Common myeloid progenitor, CD34-positive (primary cell): Measurements from ENCODE around the gene POMGNT2.

Experiments
- CTCF ChIA-PET: fragments of 350-600 bp; sonication (Branson Sonifier 250); formaldehyde crosslinking; loops from one replicate; lab custom pipeline; 2021; ENCODE audit warnings: antibody characterized with exemption; lab: Charles Lee
- POLR2A ChIA-PET: fragments of 350-600 bp; sonication (Branson Sonifier 250); formaldehyde crosslinking; loops from one replicate; lab custom pipeline; 2021; ENCODE audit warnings: antibody characterized with exemption; lab: Charles Lee
- DNase-seq, 3 donors: peaks; one replicate each; pipeline versions ENCODE4 v3.0.0 to v3.0.0-alpha.2; 2013
- H3K27ac ChIP-seq, 2 experiments: 1 replicate in 1 of 2; 2 replicates in 1 of 2; pipeline ENCODE4 v1.7.0; 2013; ENCODE audit warnings: inconsistent platforms in 2 of 2, low read length in 2 of 2, mild to moderate bottlenecking in 2 of 2, low read depth in 1 of 2, moderate library complexity in 1 of 2; ENCODE audit not compliant: severe bottlenecking in 2 of 2, insufficient read depth in 1 of 2, poor library complexity in 1 of 2
- H3K27me3 ChIP-seq, 5 experiments: replicated peaks in 2 of 5; 1 replicate in 3 of 5; 2 replicates in 2 of 5; pipeline versions ENCODE4 v1.6.1 to v1.7.0; 2013; ENCODE audit warnings: low read length in 4 of 5, mild to moderate bottlenecking in 2 of 5, moderate library complexity in 2 of 5, inconsistent platforms in 1 of 5; ENCODE audit not compliant: insufficient read depth in 5 of 5, control insufficient read depth in 4 of 5
- H3K36me3 ChIP-seq, 4 experiments: 1 replicate in 2 of 4; 2 replicates in 2 of 4; pipeline versions ENCODE4 v1.6.1 to v1.7.0; 2013; ENCODE audit warnings: low read length in 3 of 4, control low read depth in 1 of 4, mild to moderate bottlenecking in 1 of 4; ENCODE audit not compliant: control insufficient read depth in 4 of 4, insufficient read depth in 4 of 4
- H3K4me1 ChIP-seq, 4 experiments: 1 replicate in 3 of 4; 2 replicates in 1 of 4; pipeline versions ENCODE4 v1.6.1 to v1.7.1; 2013; ENCODE audit warnings: low read length in 3 of 4, mild to moderate bottlenecking in 3 of 4, control low read depth in 1 of 4, inconsistent platforms in 1 of 4, moderate library complexity in 1 of 4; ENCODE audit not compliant: control insufficient read depth in 4 of 4, insufficient read depth in 4 of 4; ENCODE audit errors: control extremely low read depth in 1 of 4
- H3K4me3 ChIP-seq, 7 experiments: 1 replicate in 4 of 7; 2 replicates in 3 of 7; pipeline versions ENCODE4 v1.5.1 to v1.7.0; 2013; ENCODE audit warnings: mild to moderate bottlenecking in 7 of 7, low read length in 6 of 7, moderate library complexity in 6 of 7, inconsistent platforms in 2 of 7, low read depth in 2 of 7, control low read depth in 1 of 7; ENCODE audit not compliant: insufficient read depth in 4 of 7, control insufficient read depth in 1 of 7; ENCODE audit errors: extremely low read depth in 1 of 7
- H3K9me3 ChIP-seq, 5 experiments: 1 replicate in 4 of 5; 2 replicates in 1 of 5; pipeline versions ENCODE4 v1.6.1 to v1.7.1; 2013; ENCODE audit warnings: low read length in 4 of 5, mild to moderate bottlenecking in 2 of 5, inconsistent platforms in 1 of 5, low read depth in 1 of 5, moderate library complexity in 1 of 5; ENCODE audit not compliant: control insufficient read depth in 4 of 5, insufficient read depth in 2 of 5; ENCODE audit errors: control extremely low read depth in 1 of 5
- WGBS: methylation state at CpG from one replicate; pipeline ENCODE4 v1.1.5; 2013; ENCODE audit not compliant: insufficient coverage; 5-methylcytosine and 5-hydroxymethylcytosine counted together

POMGNT2 gene

DNA sequence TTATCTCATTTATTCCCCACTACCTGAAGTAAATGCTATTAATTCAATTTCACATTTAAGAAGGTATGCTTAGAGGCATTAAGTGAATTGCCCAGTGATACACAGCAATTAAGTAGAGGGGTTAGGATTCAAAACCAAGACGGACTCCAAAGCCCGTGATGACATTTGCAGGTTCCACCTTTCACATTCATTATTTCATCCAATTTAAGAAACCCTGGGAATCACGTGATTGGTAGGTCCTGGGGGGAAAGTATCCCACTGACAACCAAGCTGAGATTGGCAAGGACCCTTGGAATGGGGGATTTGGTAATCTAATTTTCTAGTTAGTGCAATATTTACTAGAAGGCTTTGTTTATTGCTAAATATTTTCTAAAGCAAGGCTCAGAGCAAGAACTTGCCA lies 1.8 kb downstream of the POMGNT2 start:
- no peak for DNase-seq
- H3K4me3 ChIP-seq: no peak overlapping the region
- no peaks in the 10 kb centered on the region for H3K36me3 ChIP-seq
- no peaks in the 10 kb centered on the region for H3K9me3 ChIP-seq
- ChIA-PET CTCF (no interaction called here), POLR2A (no interaction called here)
- peaks cover 0 to 12% (median 10%) of the 10 kb centered on the region in 4 experiments for H3K4me1 ChIP-seq
- 100% methylated on average over 1 of the region's 3 CpGs for WGBS
- no peak overlapping the region for H3K27ac ChIP-seq
- H3K27me3 ChIP-seq: peaks cover 0 to 2% (median 0%) of the 10 kb centered on the region in 5 experiments

DNA sequence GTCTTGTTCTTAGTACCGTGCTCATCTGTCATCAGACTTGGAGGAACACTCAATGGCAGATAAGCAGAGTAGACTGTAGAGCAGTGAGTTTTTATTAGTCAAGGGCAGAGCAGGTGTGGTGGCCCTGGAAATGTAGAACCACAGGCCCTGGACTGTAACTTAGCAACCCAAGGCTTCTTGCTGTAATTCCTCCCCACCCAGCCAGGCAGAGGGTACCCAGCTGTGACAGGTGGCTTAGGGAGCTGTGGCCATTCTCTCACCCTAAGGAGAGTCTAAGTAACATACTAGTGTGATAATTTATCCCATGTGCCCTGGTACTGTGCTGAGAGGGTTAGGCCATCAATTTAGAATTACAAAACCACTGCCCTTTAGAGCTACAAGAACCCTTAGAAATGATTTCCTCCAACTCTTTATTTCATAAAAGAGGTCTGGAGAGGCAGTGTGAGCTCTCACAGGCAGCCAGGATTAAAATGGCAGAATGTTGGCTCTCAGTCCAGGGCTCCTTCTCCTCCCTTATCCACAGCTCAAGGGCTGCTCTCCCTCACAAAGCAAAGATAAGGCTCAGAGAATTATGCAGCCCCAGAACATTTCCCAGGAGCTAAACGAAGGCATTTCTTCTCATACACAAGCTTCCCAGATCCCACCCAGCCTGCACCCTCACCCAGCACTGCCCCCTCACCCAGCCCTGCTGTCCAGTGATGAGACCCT lies 3.0 kb downstream of the POMGNT2 start:
- H3K9me3 ChIP-seq: no peaks in the 10 kb centered on the region
- no peak for DNase-seq
- H3K27me3 ChIP-seq: peaks cover 0 to 2% (median 0%) of the 10 kb centered on the region in 5 experiments
- peaks cover 0 to 12% (median 10%) of the 10 kb centered on the region in 4 experiments for H3K4me1 ChIP-seq
- no peak overlapping the region for H3K27ac ChIP-seq
- ChIA-PET POLR2A (no interaction called here), CTCF (interaction anchor here (1.0 to 1.5 kb wide), 2 partner anchors 11 to 17 kb away, joined by 4 read pairs; no protein-coding TSS in a partner anchor)
- 100% methylated on average over 2 of the region's 2 CpGs for WGBS
- H3K36me3 ChIP-seq: no peaks in the 10 kb centered on the region
- no peak overlapping the region for H3K4me3 ChIP-seq

DNA sequence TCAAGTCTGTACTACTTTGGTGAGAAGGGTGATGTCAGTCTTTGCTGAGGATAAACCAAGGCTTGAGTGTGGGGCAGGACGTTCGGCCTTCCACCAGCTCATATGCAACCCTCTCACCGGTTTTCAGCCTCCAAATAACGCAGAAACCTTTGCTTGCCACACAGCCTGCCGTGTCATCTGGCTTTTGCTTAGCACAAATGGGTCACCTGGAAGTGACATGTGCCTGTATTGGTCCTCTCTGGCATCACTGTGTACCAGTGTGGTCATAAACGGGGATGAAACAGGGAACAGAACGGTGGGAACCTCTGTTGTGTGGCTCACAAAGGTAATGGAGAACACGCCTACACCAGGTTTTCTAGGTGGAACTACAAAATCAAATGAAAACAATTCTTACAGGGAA lies 7.1 kb downstream of the POMGNT2 start:
- POLR2A ChIA-PET: no interaction called here
- Histone ChIP-seq H3K4me3 (no peak overlapping the region), H3K36me3 (no peaks in the 10 kb centered on the region), H3K27ac (no peak overlapping the region), H3K4me1 (no peaks in the 10 kb centered on the region), H3K27me3 (no peaks in the 10 kb centered on the region), H3K9me3 (no peaks in the 10 kb centered on the region)
- no peak for DNase-seq
- CTCF ChIA-PET: interaction anchor here (1.1 to 1.3 kb wide), 3 partner anchors 16 to 137 kb away, joined by 3 read pairs; no protein-coding TSS in a partner anchor
- 98% methylated on average over 8 of the region's 8 CpGs for WGBS

DNA sequence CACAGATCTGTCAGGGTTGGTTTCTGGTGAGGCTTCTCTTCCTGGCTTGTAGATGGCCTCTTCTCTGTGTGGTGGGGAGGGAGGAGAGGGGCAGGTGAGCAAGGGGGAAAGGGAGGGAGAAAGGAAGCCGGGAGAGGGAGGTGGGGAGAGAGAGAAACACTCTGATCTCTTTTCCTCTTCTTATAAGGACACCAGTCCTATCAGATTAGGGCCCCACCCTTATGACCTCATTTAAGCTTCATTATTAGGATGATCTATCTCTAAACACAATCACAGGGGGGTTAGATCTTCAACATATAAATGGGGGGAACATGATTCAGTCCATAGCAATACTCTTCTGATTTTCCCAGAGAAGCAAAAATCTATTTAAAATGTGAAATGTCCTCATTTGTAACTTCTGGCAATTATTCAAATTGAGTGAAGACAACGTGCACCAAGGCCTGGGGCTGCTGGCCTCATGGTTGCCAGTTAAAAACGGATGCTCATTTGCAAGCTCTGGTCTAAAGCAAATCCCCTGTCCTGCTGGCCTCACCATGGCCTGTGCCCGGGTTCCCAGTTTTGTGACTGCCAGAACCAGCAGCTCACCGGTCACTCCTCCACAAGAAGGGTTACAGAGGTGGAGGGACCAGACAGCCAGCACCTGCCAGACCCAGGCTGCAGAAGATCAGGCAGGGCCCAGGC lies 8.3 kb downstream of the POMGNT2 start:
- DNase-seq: no peak
- no peak overlapping the region for H3K4me3 ChIP-seq
- ChIA-PET CTCF (interaction anchor here (1.1 to 1.3 kb wide), 3 partner anchors 17 to 135 kb away, joined by 3 read pairs; no protein-coding TSS in a partner anchor), POLR2A (no interaction called here)
- H3K4me1 ChIP-seq: no peaks in the 10 kb centered on the region
- H3K36me3 ChIP-seq: no peaks in the 10 kb centered on the region
- no peaks in the 10 kb centered on the region for H3K27me3 ChIP-seq
- H3K9me3 ChIP-seq: no peaks in the 10 kb centered on the region
- H3K27ac ChIP-seq: no peak overlapping the region
- WGBS: 100% methylated on average over 4 of the region's 5 CpGs

DNA sequence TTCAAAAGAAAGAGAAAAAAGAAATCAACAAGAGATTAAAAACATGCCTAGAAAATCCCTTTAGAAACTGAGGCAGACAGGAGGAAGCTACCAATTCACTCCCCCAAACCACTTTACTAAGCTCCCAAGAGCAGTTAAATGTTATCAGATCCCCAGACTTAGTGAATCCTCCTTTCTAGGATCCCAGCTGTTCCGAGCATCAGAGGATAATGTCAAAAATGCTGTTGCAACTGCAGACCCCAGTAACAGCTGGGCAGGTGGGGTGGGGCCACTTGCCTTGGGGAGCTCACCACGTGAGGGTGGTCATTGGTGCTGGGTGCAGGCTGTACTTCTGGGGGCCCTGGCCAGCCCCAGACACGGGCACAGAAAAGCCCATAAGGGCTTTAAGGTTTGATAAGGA lies 9.1 kb downstream of the POMGNT2 start:
- Histone ChIP-seq H3K4me3 (no peak overlapping the region), H3K27ac (no peak overlapping the region), H3K36me3 (no peaks in the 10 kb centered on the region), H3K4me1 (no peaks in the 10 kb centered on the region), H3K9me3 (no peaks in the 10 kb centered on the region), H3K27me3 (no peaks in the 10 kb centered on the region)
- 100% methylated on average over 3 of the region's 3 CpGs for WGBS
- no peak for DNase-seq
- CTCF ChIA-PET: no interaction called here
- POLR2A ChIA-PET: no interaction called here

DNA sequence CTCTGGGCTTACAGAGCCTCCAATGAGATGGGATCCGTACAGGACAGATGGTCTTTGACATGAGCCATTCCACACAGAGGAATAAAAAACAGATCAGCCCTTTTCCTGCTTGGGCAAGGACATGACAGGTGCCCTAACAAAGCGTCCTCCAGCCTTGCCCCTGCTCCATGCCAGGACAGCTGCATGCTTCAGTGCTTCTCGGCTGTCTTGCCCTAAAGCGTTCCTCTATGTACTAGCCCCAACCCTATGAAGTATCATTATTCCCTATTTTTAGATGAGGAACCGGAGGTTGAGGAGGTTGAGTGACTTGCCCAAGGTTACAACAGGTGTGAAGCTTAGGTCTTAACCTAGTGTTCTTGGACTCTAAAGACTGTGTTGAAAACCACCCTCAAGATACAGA lies 10.5 kb downstream of the POMGNT2 start:
- H3K4me1 ChIP-seq: no peaks in the 10 kb centered on the region
- H3K27ac ChIP-seq: no peak overlapping the region
- no peak overlapping the region for H3K4me3 ChIP-seq
- 67% methylated on average over 1 of the region's 5 CpGs for WGBS
- POLR2A ChIA-PET: no interaction called here
- no peak for DNase-seq
- H3K36me3 ChIP-seq: no peaks in the 10 kb centered on the region
- CTCF ChIA-PET: no interaction called here
- H3K27me3 ChIP-seq: no peaks in the 10 kb centered on the region
- no peaks in the 10 kb centered on the region for H3K9me3 ChIP-seq

DNA sequence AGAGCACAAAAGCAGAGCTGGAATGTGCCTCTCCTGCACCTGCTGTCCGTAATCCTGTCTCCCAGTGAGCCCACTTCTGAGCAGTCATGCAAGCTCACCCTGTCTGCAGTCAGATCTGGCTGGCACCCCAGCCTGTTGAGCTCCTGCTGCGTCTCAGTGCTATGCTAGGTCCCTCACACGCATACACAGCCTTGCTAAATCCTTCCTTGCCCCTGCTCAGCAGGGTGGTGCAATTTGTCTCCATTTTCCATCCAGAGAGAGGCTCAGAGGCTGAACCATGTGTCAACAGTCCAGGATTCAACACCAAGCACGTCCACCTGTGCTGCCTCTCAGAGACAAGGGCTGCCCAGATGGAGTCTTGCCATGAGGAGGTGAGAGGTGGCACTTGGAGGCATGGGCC lies 11.0 kb downstream of the POMGNT2 start:
- Histone ChIP-seq H3K4me1 (no peaks in the 10 kb centered on the region), H3K36me3 (no peaks in the 10 kb centered on the region), H3K9me3 (no peaks in the 10 kb centered on the region), H3K27ac (no peak overlapping the region), H3K4me3 (no peak overlapping the region), H3K27me3 (no peaks in the 10 kb centered on the region)
- no peak for DNase-seq
- WGBS: 90% methylated on average over 4 of the region's 4 CpGs
- ChIA-PET POLR2A (no interaction called here), CTCF (no interaction called here)
